Transverse colon (tissue), 4 donors: ENCODE results near the gene GNAI3.

Experiments used
- CTCF ChIP-seq, 5 experiments: fragments of 200-600 bp in 3 of 5; fragments of 450-650 bp in 2 of 5; sonication (generic) in 3 of 5; IDR thresholded peaks; 1 replicate in 2 of 5; 2 replicates in 3 of 5; pipeline ENCODE4 v1.5.1; 2016 to 2017; ENCODE audit warnings: antibody characterized with exemption in 5 of 5, inconsistent platforms in 3 of 5, mild to moderate bottlenecking in 2 of 5, moderate library complexity in 1 of 5
- EP300 ChIP-seq: sonication (generic); formaldehyde crosslinking; IDR thresholded peaks from one replicate; pipeline ENCODE4 v1.6.1; 2017; ENCODE audit warnings: antibody characterized with exemption, low read depth
- POLR2A ChIP-seq: fragments of 450-650 bp; IDR thresholded peaks from one replicate; pipeline ENCODE4 v1.6.1; 2016; ENCODE audit warnings: antibody characterized with exemption, mild to moderate bottlenecking, moderate library complexity
- POLR2AphosphoS5 ChIP-seq, 3 donors: sonication (generic); formaldehyde crosslinking; IDR thresholded peaks; one replicate each; pipeline ENCODE4 v1.6.1; 2016; ENCODE audit warnings: antibody characterized with exemption in 3 of 3

GRCh38 chr1:109622895-109623294 lies 74.5 kb downstream of the GNAI3 start:
- TF ChIP-seq CTCF (IDR thresholded peaks at IDR 0.05) (no peak), POLR2A (no peak), POLR2AphosphoS5 (IDR thresholded peaks at IDR 0.05) (no peak), EP300 (no peak)
